Osteocyte (in vitro differentiated cells): ENCODE data around the gene CPXM2. TPM values are rescaled to one million over a fixed set of nuclear protein-coding genes. Genes with fewer than 3 reads are reported as not detected.
A peak's percentile ranks its signal among the peaks of the same experiment; 100 is the strongest.

Source experiments
- DNase-seq: peaks from one replicate; pipeline ENCODE4 v3.0.0; 2021; ENCODE audit warnings: mixed read lengths; ENCODE audit not compliant: unreplicated experiment; ENCODE audit errors: extremely low spot score
- H3K27ac Mint-ChIP-seq: one replicate; pipeline ENCODE4 v1.8.0; 2021; ENCODE audit warnings: mild to moderate bottlenecking, mixed read lengths; ENCODE audit not compliant: unreplicated experiment
- H3K27me3 Mint-ChIP-seq: one replicate; pipeline ENCODE4 v1.8.0; 2021; ENCODE audit warnings: mixed read lengths; ENCODE audit not compliant: unreplicated experiment
- H3K36me3 Mint-ChIP-seq: one replicate; pipeline ENCODE4 v1.8.0; 2021; ENCODE audit warnings: mixed read lengths; ENCODE audit not compliant: unreplicated experiment
- H3K4me1 Mint-ChIP-seq: one replicate; pipeline ENCODE4 v1.8.0; 2021; ENCODE audit warnings: mixed read lengths; ENCODE audit not compliant: unreplicated experiment
- H3K4me3 Mint-ChIP-seq: one replicate; pipeline ENCODE4 v1.8.0; 2021; ENCODE audit warnings: mild to moderate bottlenecking, moderate library complexity, mixed read lengths; ENCODE audit not compliant: unreplicated experiment
- H3K9me3 Mint-ChIP-seq: one replicate; pipeline ENCODE4 v1.8.0; 2021; ENCODE audit warnings: mixed read lengths; ENCODE audit not compliant: unreplicated experiment
- CTCF ChIP-seq: fragments of 200-600 bp; sonication (generic); IDR thresholded peaks from 2 replicates; pipeline ENCODE4 v1.5.0; 2021; ENCODE audit warnings: antibody characterized with exemption, mild to moderate bottlenecking, moderate library complexity
- total RNA-seq: library from RNA; stranded (reverse); gene quantifications from 2 replicates; pipeline ENCODE4 v1.2.1, GENCODE V29; 2021

CPXM2 gene
- total RNA-seq, 1 donor from 2014 or later: not detected

GRCh38 chr10:123790132-123790885, 101.3 kb downstream of the CPXM2 start:
- H3K36me3 Mint-ChIP-seq: no peaks in the 10 kb centered on the region
- no peak overlapping the region for H3K4me3 Mint-ChIP-seq
- DNase-seq: peak; percentile 57
- no peak for TF ChIP-seq CTCF
- H3K9me3 Mint-ChIP-seq: peaks cover 23% of the 10 kb centered on the region
- no peaks in the 10 kb centered on the region for H3K4me1 Mint-ChIP-seq
- no peaks in the 10 kb centered on the region for H3K27me3 Mint-ChIP-seq
- no peak overlapping the region for H3K27ac Mint-ChIP-seq

GRCh38 chr10:123788981-123789380, 102.6 kb downstream of the CPXM2 start:
- H3K36me3 Mint-ChIP-seq: no peaks in the 10 kb centered on the region
- no peak overlapping the region for H3K27ac Mint-ChIP-seq
- H3K9me3 Mint-ChIP-seq: peaks cover 18% of the 10 kb centered on the region
- H3K4me1 Mint-ChIP-seq: no peaks in the 10 kb centered on the region
- TF ChIP-seq CTCF: no peak
- H3K4me3 Mint-ChIP-seq: no peak overlapping the region
- no peaks in the 10 kb centered on the region for H3K27me3 Mint-ChIP-seq
- peak; percentile 44 for DNase-seq

- H3K36me3 Mint-ChIP-seq: no peaks in the 10 kb centered on the region
- peak; percentile 54 for DNase-seq
- no peaks in the 10 kb centered on the region for H3K27me3 Mint-ChIP-seq
- no peak overlapping the region for H3K27ac Mint-ChIP-seq
- no peak overlapping the region for H3K4me3 Mint-ChIP-seq
- TF ChIP-seq CTCF: no peak
- H3K9me3 Mint-ChIP-seq: peaks cover 13% of the 10 kb centered on the region
- H3K4me1 Mint-ChIP-seq: no peaks in the 10 kb centered on the region
These were observed 104.0 kb downstream of the CPXM2 start for GRCh38 chr10:123787566-123787965.

GRCh38 chr10:123786896-123787295, 104.7 kb downstream of the CPXM2 start:
- peak; percentile 34 for DNase-seq
- no peak overlapping the region for H3K4me3 Mint-ChIP-seq
- no peak for TF ChIP-seq CTCF
- H3K27me3 Mint-ChIP-seq: no peaks in the 10 kb centered on the region
- H3K4me1 Mint-ChIP-seq: no peaks in the 10 kb centered on the region
- peaks cover 13% of the 10 kb centered on the region for H3K9me3 Mint-ChIP-seq
- no peaks in the 10 kb centered on the region for H3K36me3 Mint-ChIP-seq
- H3K27ac Mint-ChIP-seq: no peak overlapping the region

GRCh38 chr10:123786306-123786705, 105.3 kb downstream of the CPXM2 start:
- H3K9me3 Mint-ChIP-seq: peaks cover 13% of the 10 kb centered on the region
- no peaks in the 10 kb centered on the region for H3K27me3 Mint-ChIP-seq
- no peak for TF ChIP-seq CTCF
- no peaks in the 10 kb centered on the region for H3K4me1 Mint-ChIP-seq
- no peak overlapping the region for H3K27ac Mint-ChIP-seq
- DNase-seq: peak; percentile 42
- no peak overlapping the region for H3K4me3 Mint-ChIP-seq
- no peaks in the 10 kb centered on the region for H3K36me3 Mint-ChIP-seq
